ENCODE results near the gene NEDD4L.

NEDD4L gene

GRCh38 chr18:58408665-58409064 is 364.6 kb downstream of the NEDD4L start:
- no peak overlapping the region for H3K27ac ChIP-seq (ENCODE audit: low read depth, low read length)
- H4K8ac ChIP-seq (ENCODE audit: low read depth, low read length), result no peak overlapping the region
- 100% methylated on average over 1 of the region's 4 CpGs for WGBS (ENCODE audit: extremely low coverage, insufficient coverage, insufficient read length)
- H3K27me3 ChIP-seq (ENCODE audit: insufficient read depth, low read length), result no peaks in the 10 kb centered on the region
- no peaks in the 10 kb centered on the region for H3K79me2 ChIP-seq (ENCODE audit: control insufficient read depth, insufficient read depth, low read length, poor library complexity)
- no peak overlapping the region for H4K91ac ChIP-seq (ENCODE audit: low read depth, low read length)
- H4K12ac ChIP-seq (ENCODE audit: low read depth, low read length), result no peak overlapping the region
- no peak overlapping the region for H3K4me2 ChIP-seq (ENCODE audit: low read length)
- no peak overlapping the region for H3K9ac ChIP-seq (ENCODE audit: low read length)
- H3K79me1 ChIP-seq (ENCODE audit: low read length), result no peaks in the 10 kb centered on the region
- no peak overlapping the region for H3K23ac ChIP-seq (ENCODE audit: low read length)
- no peaks in the 10 kb centered on the region for H3K36me3 ChIP-seq (ENCODE audit: control insufficient read depth in 1 of 2, insufficient read depth in 2 of 2, low read length in 2 of 2)
- no peak overlapping the region for H2BK12ac ChIP-seq (ENCODE audit: low read length)
- H3K9me3 ChIP-seq (ENCODE audit: insufficient read depth, low read depth, low read length), result no peaks in the 10 kb centered on the region
- DNase-seq, result no peak
- no peaks in the 10 kb centered on the region for H3K4me1 ChIP-seq (ENCODE audit: control insufficient read depth in 1 of 2, insufficient read depth in 2 of 2, low read length in 2 of 2)
- no peak overlapping the region for H2AFZ ChIP-seq (ENCODE audit: insufficient read depth, low read length, poor library complexity)
- H3K4me3 ChIP-seq (ENCODE audit: low read depth, low read length), result no peak overlapping the region
- H2BK5ac ChIP-seq (ENCODE audit: low read depth, low read length, poor library complexity), result no peak overlapping the region
- H3K14ac ChIP-seq (ENCODE audit: low read length), result no peak overlapping the region
- H3K4ac ChIP-seq (ENCODE audit: low read depth, low read length), result no peak overlapping the region
- no peak overlapping the region for H2AK5ac ChIP-seq (ENCODE audit: low read length)
- H2BK120ac ChIP-seq (ENCODE audit: insufficient read depth, low read length, poor library complexity), result no peak overlapping the region
- H3K18ac ChIP-seq (ENCODE audit: low read length), result no peak overlapping the region

- H3K4me1 ChIP-seq (ENCODE audit: control insufficient read depth in 1 of 2, insufficient read depth in 2 of 2, low read length in 2 of 2), result no peaks in the 10 kb centered on the region
- H3K9me3 ChIP-seq (ENCODE audit: insufficient read depth, low read depth, low read length), result no peaks in the 10 kb centered on the region
- no peak overlapping the region for H2BK5ac ChIP-seq (ENCODE audit: low read depth, low read length, poor library complexity)
- H3K9ac ChIP-seq (ENCODE audit: low read length), result no peak overlapping the region
- no peaks in the 10 kb centered on the region for H3K79me2 ChIP-seq (ENCODE audit: control insufficient read depth, insufficient read depth, low read length, poor library complexity)
- DNase-seq, result no peak
- no peak overlapping the region for H3K18ac ChIP-seq (ENCODE audit: low read length)
- no peaks in the 10 kb centered on the region for H3K36me3 ChIP-seq (ENCODE audit: control insufficient read depth in 1 of 2, insufficient read depth in 2 of 2, low read length in 2 of 2)
- H2BK12ac ChIP-seq (ENCODE audit: low read length), result no peak overlapping the region
- no peak overlapping the region for H3K4me3 ChIP-seq (ENCODE audit: low read depth, low read length)
- H3K14ac ChIP-seq (ENCODE audit: low read length), result no peak overlapping the region
- no peak overlapping the region for H3K27ac ChIP-seq (ENCODE audit: low read depth, low read length)
- no peak overlapping the region for H4K12ac ChIP-seq (ENCODE audit: low read depth, low read length)
- H3K4ac ChIP-seq (ENCODE audit: low read depth, low read length), result no peak overlapping the region
- WGBS (ENCODE audit: extremely low coverage, insufficient coverage, insufficient read length), result no CpG with 5 or more reads among the region's 5 CpGs
- H3K27me3 ChIP-seq (ENCODE audit: insufficient read depth, low read length), result no peaks in the 10 kb centered on the region
- H3K79me1 ChIP-seq (ENCODE audit: low read length), result no peaks in the 10 kb centered on the region
- no peak overlapping the region for H2BK120ac ChIP-seq (ENCODE audit: insufficient read depth, low read length, poor library complexity)
- no peak overlapping the region for H3K4me2 ChIP-seq (ENCODE audit: low read length)
- no peak overlapping the region for H4K8ac ChIP-seq (ENCODE audit: low read depth, low read length)
- no peak overlapping the region for H3K23ac ChIP-seq (ENCODE audit: low read length)
- H2AFZ ChIP-seq (ENCODE audit: insufficient read depth, low read length, poor library complexity), result no peak overlapping the region
- H4K91ac ChIP-seq (ENCODE audit: low read depth, low read length), result no peak overlapping the region
- H2AK5ac ChIP-seq (ENCODE audit: low read length), result no peak overlapping the region
Observed at GRCh38 chr18:58409802-58410445, 365.9 kb downstream of the NEDD4L start.

GRCh38 chr18:58411323-58411722 is 367.3 kb downstream of the NEDD4L start:
- WGBS (ENCODE audit: extremely low coverage, insufficient coverage, insufficient read length), result no CpG with 5 or more reads among the region's 7 CpGs

GRCh38 chr18:58412844-58413666 is 369.0 kb downstream of the NEDD4L start:
- H3K27me3 ChIP-seq (ENCODE audit: insufficient read depth, low read length), result no peaks in the 10 kb centered on the region
- no peak overlapping the region for H3K4ac ChIP-seq (ENCODE audit: low read depth, low read length)
- WGBS (ENCODE audit: extremely low coverage, insufficient coverage, insufficient read length), result no CpG with 5 or more reads among the region's 5 CpGs
- no peak overlapping the region for H2BK12ac ChIP-seq (ENCODE audit: low read length)
- no peaks in the 10 kb centered on the region for H3K79me1 ChIP-seq (ENCODE audit: low read length)
- DNase-seq, result no peak
- no peak overlapping the region for H3K4me3 ChIP-seq (ENCODE audit: low read depth, low read length)
- no peaks in the 10 kb centered on the region for H3K36me3 ChIP-seq (ENCODE audit: control insufficient read depth in 1 of 2, insufficient read depth in 2 of 2, low read length in 2 of 2)
- H3K79me2 ChIP-seq (ENCODE audit: control insufficient read depth, insufficient read depth, low read length, poor library complexity), result no peaks in the 10 kb centered on the region
- no peak overlapping the region for H3K4me2 ChIP-seq (ENCODE audit: low read length)
- H2AK5ac ChIP-seq (ENCODE audit: low read length), result no peak overlapping the region
- no peak overlapping the region for H2AFZ ChIP-seq (ENCODE audit: insufficient read depth, low read length, poor library complexity)
- no peak overlapping the region for H4K8ac ChIP-seq (ENCODE audit: low read depth, low read length)
- H2BK120ac ChIP-seq (ENCODE audit: insufficient read depth, low read length, poor library complexity), result no peak overlapping the region
- no peak overlapping the region for H3K18ac ChIP-seq (ENCODE audit: low read length)
- H3K14ac ChIP-seq (ENCODE audit: low read length), result no peak overlapping the region
- no peaks in the 10 kb centered on the region for H3K4me1 ChIP-seq (ENCODE audit: control insufficient read depth in 1 of 2, insufficient read depth in 2 of 2, low read length in 2 of 2)
- no peak overlapping the region for H2BK5ac ChIP-seq (ENCODE audit: low read depth, low read length, poor library complexity)
- no peak overlapping the region for H4K12ac ChIP-seq (ENCODE audit: low read depth, low read length)
- no peak overlapping the region for H3K9ac ChIP-seq (ENCODE audit: low read length)
- H3K23ac ChIP-seq (ENCODE audit: low read length), result no peak overlapping the region
- no peak overlapping the region for H3K27ac ChIP-seq (ENCODE audit: low read depth, low read length)
- H4K91ac ChIP-seq (ENCODE audit: low read depth, low read length), result no peak overlapping the region
- no peaks in the 10 kb centered on the region for H3K9me3 ChIP-seq (ENCODE audit: insufficient read depth, low read depth, low read length)

More at GRCh38 chr18:58411323-58411722, 367.3 kb downstream of the NEDD4L start:
- Histone ChIP-seq H3K79me2 (ENCODE audit: control insufficient read depth, insufficient read depth, low read length, poor library complexity) (no peaks in the 10 kb centered on the region), H4K8ac (ENCODE audit: low read depth, low read length) (no peak overlapping the region), H3K79me1 (ENCODE audit: low read length) (no peaks in the 10 kb centered on the region), H2AK5ac (ENCODE audit: low read length) (no peak overlapping the region), H3K4me3 (ENCODE audit: low read depth, low read length) (no peak overlapping the region), H2BK120ac (ENCODE audit: insufficient read depth, low read length, poor library complexity) (no peak overlapping the region), H3K27me3 (ENCODE audit: insufficient read depth, low read length) (no peaks in the 10 kb centered on the region), H3K9me3 (ENCODE audit: insufficient read depth, low read depth, low read length) (no peaks in the 10 kb centered on the region), H3K36me3 (ENCODE audit: control insufficient read depth in 1 of 2, insufficient read depth in 2 of 2, low read length in 2 of 2) (no peaks in the 10 kb centered on the region), H3K14ac (ENCODE audit: low read length) (no peak overlapping the region), H3K4me2 (ENCODE audit: low read length) (no peak overlapping the region), H3K27ac (ENCODE audit: low read depth, low read length) (no peak overlapping the region), H3K4me1 (ENCODE audit: control insufficient read depth in 1 of 2, insufficient read depth in 2 of 2, low read length in 2 of 2) (no peaks in the 10 kb centered on the region), H2BK12ac (ENCODE audit: low read length) (no peak overlapping the region), H3K9ac (ENCODE audit: low read length) (no peak overlapping the region), H2BK5ac (ENCODE audit: low read depth, low read length, poor library complexity) (no peak overlapping the region), H4K91ac (ENCODE audit: low read depth, low read length) (no peak overlapping the region), H3K4ac (ENCODE audit: low read depth, low read length) (no peak overlapping the region), H4K12ac (ENCODE audit: low read depth, low read length) (no peak overlapping the region), H3K18ac (ENCODE audit: low read length) (no peak overlapping the region), H3K23ac (ENCODE audit: low read length) (no peak overlapping the region), H2AFZ (ENCODE audit: insufficient read depth, low read length, poor library complexity) (no peak overlapping the region)
- no peak for DNase-seq

Measured in trophoblast cell (in vitro differentiated cells and primary cell).